Activated T-cell treated with anti-CD3 and anti-CD28 coated beads, Interleukin-2, amount 50 U/mL, for 24 hours (primary cell): ENCODE results near the gene TUBA4B.
A peak's percentile ranks its signal among the peaks of the same experiment; 100 is the strongest.

Experiments used
- DNase-seq: peaks from one replicate; pipeline ENCODE4 v3.0.0-alpha.2; 2020
- H3K27ac Mint-ChIP-seq: 2 replicates; pipeline ENCODE4 v1.8.0; 2020; ENCODE audit warnings: mild to moderate bottlenecking, mixed read lengths
- H3K27me3 Mint-ChIP-seq: 2 replicates; pipeline ENCODE4 v1.8.0; 2020; ENCODE audit warnings: mixed read lengths
- H3K36me3 Mint-ChIP-seq: 2 replicates; pipeline ENCODE4 v1.8.0; 2020; ENCODE audit warnings: low read depth, mixed read lengths
- H3K4me1 Mint-ChIP-seq: 2 replicates; pipeline ENCODE4 v1.8.0; 2020; ENCODE audit warnings: low read depth, mixed read lengths
- H3K4me3 Mint-ChIP-seq: 2 replicates; pipeline ENCODE4 v1.8.0; 2020; ENCODE audit warnings: mild to moderate bottlenecking, moderate library complexity, mixed read lengths
- H3K9me3 Mint-ChIP-seq: 2 replicates; pipeline ENCODE4 v1.8.0; 2020; ENCODE audit warnings: mixed read lengths

Gene TUBA4B

GRCh38 chr2:219228041-219228910 is 24.8 kb upstream of the TUBA4B start:
- no peaks in the 10 kb centered on the region for H3K9me3 Mint-ChIP-seq
- peaks cover 48% of the 10 kb centered on the region for H3K4me1 Mint-ChIP-seq
- H3K27me3 Mint-ChIP-seq, result no peaks in the 10 kb centered on the region
- DNase-seq, result no peak
- peaks cover 84% of the 10 kb centered on the region for H3K36me3 Mint-ChIP-seq
- H3K27ac Mint-ChIP-seq, result peak overlapping the region; percentile 81
- peak overlapping the region; percentile 98 for H3K4me3 Mint-ChIP-seq

DNA sequence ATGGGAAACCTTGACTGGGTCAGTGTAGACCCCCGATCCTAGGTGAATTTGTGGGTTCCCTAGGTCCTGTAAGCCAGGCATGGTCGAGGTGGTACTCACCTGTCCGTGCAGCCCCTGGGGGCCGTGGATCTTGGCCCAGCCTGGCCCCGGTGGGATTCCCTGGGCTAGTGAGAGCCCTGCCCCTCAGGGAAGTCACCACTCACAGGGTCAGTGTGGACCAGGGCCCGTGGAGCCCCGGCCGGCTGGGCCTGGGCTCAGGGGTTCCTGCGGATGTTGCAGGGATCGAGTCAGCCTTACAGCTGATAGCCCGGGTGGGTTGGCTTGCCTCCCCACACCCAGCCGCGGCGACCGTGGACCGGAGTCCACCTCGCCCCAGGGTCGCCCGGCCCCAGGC is 24.1 kb upstream of the TUBA4B start:
- peaks cover 53% of the 10 kb centered on the region for H3K4me1 Mint-ChIP-seq
- H3K36me3 Mint-ChIP-seq, result peaks cover 84% of the 10 kb centered on the region
- peak overlapping the region; percentile 98 for H3K4me3 Mint-ChIP-seq
- peak; percentile 45 for DNase-seq
- H3K27ac Mint-ChIP-seq, result peak overlapping the region; percentile 81
- H3K27me3 Mint-ChIP-seq, result no peaks in the 10 kb centered on the region
- no peaks in the 10 kb centered on the region for H3K9me3 Mint-ChIP-seq

- H3K36me3 Mint-ChIP-seq, result peaks cover 84% of the 10 kb centered on the region
- H3K27ac Mint-ChIP-seq, result peak within 1 kb of the TSS; percentile 98
- peak; percentile 97 for DNase-seq
- no peaks in the 10 kb centered on the region for H3K27me3 Mint-ChIP-seq
- peak within 1 kb of the TSS; percentile 98 for H3K4me3 Mint-ChIP-seq
- H3K4me1 Mint-ChIP-seq, result peaks cover 53% of the 10 kb centered on the region
- no peaks in the 10 kb centered on the region for H3K9me3 Mint-ChIP-seq
Measured at GRCh38 chr2:219229305-219230058, 23.6 kb upstream of the TUBA4B start, which contains the start of the genes ANKZF1 and ATG9A. Gene ANKZF1 (plus strand): TSS chr2:219229806. CDS start chr2:219230258, 452 bp downstream. Gene ATG9A (minus strand): TSS chr2:219229636. CDS start chr2:219228024, 1,612 bp downstream.

GRCh38 chr2:219230059-219230540 is 22.9 kb upstream of the TUBA4B start:
- Mint-ChIP-seq H3K4me3 (peak overlapping the region; percentile 98), H3K9me3 (no peaks in the 10 kb centered on the region), H3K27ac (peak overlapping the region; percentile 98), H3K36me3 (peaks cover 84% of the 10 kb centered on the region), H3K27me3 (no peaks in the 10 kb centered on the region), H3K4me1 (peaks cover 53% of the 10 kb centered on the region)
- DNase-seq, result peak; percentile 72

DNA sequence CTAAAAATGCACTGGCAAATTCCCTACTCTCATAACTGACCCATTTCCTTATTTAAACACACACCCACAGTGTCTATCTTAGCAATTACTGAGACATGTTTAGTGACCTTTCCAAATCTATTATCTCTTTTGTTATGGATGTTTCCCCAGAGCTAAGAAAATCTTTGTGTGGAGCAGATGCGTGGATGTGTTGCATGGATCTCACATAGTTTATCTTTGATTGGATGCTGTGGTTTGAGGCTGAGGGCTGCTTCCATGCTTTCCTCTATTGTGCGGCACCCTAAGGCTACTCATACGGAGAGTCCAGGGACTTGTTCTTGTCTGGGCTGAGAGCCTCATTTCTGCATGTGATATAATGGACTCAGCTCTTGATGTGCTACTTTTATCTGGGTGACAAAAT is 18.7 kb upstream of the TUBA4B start:
- Mint-ChIP-seq H3K36me3 (peaks cover 91% of the 10 kb centered on the region), H3K9me3 (no peaks in the 10 kb centered on the region), H3K27me3 (no peaks in the 10 kb centered on the region), H3K4me1 (peaks cover 31% of the 10 kb centered on the region), H3K4me3 (no peak overlapping the region), H3K27ac (no peak overlapping the region)
- no peak for DNase-seq

GRCh38 chr2:219243291-219243761 is 9.7 kb upstream of the TUBA4B start:
- H3K27ac Mint-ChIP-seq, result peak overlapping the region; percentile 22

DNA sequence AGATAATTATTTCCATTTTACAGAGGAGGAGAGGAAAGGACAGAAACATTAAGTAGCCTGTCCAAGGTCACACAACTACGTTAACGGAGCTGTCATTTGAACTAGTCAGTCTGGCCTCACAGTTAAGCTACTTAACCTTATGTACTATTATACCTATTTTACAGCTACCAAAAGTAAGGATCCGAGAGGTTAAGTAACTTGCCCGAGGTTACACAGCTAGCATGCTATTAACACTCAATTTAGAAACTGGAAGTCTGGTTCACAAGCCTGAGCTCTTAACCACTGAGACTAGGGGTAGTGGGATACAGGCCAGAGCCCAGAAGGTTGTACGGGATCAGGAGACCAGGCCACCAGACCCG is 8.3 kb upstream of the TUBA4B start:
- Mint-ChIP-seq H3K27ac (peak overlapping the region; percentile 99), H3K4me1 (peaks cover 50% of the 10 kb centered on the region), H3K4me3 (peak overlapping the region; percentile 98), H3K9me3 (no peaks in the 10 kb centered on the region), H3K36me3 (peaks cover 44% of the 10 kb centered on the region), H3K27me3 (no peaks in the 10 kb centered on the region)
- DNase-seq, result no peak

More at GRCh38 chr2:219243291-219243761, 9.7 kb upstream of the TUBA4B start:
- Mint-ChIP-seq H3K27me3 (no peaks in the 10 kb centered on the region), H3K36me3 (peaks cover 42% of the 10 kb centered on the region), H3K9me3 (no peaks in the 10 kb centered on the region), H3K4me1 (peaks cover 35% of the 10 kb centered on the region), H3K4me3 (no peak overlapping the region)
- no peak for DNase-seq

DNA sequence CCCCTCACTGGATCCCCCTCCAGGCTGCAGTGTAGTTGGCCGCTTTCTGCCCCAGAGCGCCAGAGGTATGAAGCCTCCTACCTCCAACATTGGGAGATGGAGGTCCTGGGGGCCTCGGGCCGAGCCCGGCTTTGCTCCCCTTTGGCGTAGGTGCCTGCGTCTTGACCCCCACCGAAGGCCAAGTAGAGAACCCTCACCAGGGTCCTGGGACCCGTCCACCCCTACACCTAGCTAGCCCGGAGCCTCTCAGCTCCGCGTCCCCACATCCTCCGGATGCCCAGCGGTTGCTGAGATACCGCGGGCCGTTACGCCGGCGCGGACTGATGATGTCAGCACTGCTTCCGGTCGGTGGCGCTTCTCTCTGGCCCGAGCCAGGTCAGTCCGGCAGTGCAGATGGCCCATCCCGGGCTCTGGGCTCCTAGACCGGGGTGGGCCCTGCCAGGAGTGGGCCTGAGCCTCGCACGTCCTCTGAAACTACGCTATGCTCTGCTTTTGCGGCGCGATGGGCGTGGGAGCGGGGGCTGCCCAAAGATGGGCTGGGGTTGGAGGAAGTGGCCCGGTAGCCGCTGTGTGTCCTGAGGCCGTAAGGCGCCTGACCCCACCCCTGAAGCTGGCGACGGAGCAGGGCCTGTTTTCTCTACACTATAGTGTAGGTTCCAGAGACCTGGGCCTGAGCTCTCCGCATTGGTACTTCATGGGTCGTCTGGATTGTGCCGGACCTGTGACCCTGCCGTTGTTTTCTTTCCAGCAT is 7.7 kb upstream of the TUBA4B start, which contains the start of the genes GLB1L and STK16:
Gene GLB1L (minus strand): TSS at position 297 of the 751 bp plus-strand sequence. CDS start 1,871 bp downstream, outside the sequence.
Gene STK16 (plus strand): TSS at position 332 of the 751 bp plus-strand sequence. CDS start 521 bp downstream, outside the sequence.
- peak; percentile 95 for DNase-seq
- peaks cover 49% of the 10 kb centered on the region for H3K36me3 Mint-ChIP-seq
- H3K9me3 Mint-ChIP-seq, result no peaks in the 10 kb centered on the region
- H3K4me1 Mint-ChIP-seq, result peaks cover 55% of the 10 kb centered on the region
- H3K27me3 Mint-ChIP-seq, result no peaks in the 10 kb centered on the region
- peak within 1 kb of the TSS; percentile 98 for H3K4me3 Mint-ChIP-seq
- peak within 1 kb of the TSS; percentile 99 for H3K27ac Mint-ChIP-seq

DNA sequence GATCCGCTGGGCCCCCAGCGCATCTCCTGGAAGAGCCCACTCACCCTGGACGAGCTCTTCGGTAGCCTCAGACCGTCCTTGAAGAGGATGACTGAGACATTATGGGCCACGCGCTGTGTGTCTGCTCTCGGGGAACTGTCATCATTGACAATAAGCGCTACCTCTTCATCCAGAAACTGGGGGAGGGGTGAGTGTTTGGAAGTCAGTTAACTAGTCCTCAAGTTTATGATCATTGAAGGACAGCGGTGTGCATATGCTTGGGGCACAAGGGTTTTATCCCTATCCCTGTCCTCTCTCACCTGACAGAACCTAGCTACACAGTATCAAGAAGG is 7.2 kb upstream of the TUBA4B start:
- Mint-ChIP-seq H3K4me1 (peaks cover 61% of the 10 kb centered on the region), H3K36me3 (peaks cover 54% of the 10 kb centered on the region), H3K27ac (peak overlapping the region; percentile 99), H3K27me3 (no peaks in the 10 kb centered on the region), H3K4me3 (peak overlapping the region; percentile 98), H3K9me3 (no peaks in the 10 kb centered on the region)
- no peak for DNase-seq

- Mint-ChIP-seq H3K4me3 (peak overlapping the region; percentile 98), H3K27ac (peak overlapping the region; percentile 99), H3K4me1 (peaks cover 68% of the 10 kb centered on the region), H3K9me3 (no peaks in the 10 kb centered on the region), H3K27me3 (no peaks in the 10 kb centered on the region), H3K36me3 (peaks cover 61% of the 10 kb centered on the region)
- DNase-seq, result no peak
Measured at GRCh38 chr2:219246559-219246958, 6.5 kb upstream of the TUBA4B start.

DNA sequence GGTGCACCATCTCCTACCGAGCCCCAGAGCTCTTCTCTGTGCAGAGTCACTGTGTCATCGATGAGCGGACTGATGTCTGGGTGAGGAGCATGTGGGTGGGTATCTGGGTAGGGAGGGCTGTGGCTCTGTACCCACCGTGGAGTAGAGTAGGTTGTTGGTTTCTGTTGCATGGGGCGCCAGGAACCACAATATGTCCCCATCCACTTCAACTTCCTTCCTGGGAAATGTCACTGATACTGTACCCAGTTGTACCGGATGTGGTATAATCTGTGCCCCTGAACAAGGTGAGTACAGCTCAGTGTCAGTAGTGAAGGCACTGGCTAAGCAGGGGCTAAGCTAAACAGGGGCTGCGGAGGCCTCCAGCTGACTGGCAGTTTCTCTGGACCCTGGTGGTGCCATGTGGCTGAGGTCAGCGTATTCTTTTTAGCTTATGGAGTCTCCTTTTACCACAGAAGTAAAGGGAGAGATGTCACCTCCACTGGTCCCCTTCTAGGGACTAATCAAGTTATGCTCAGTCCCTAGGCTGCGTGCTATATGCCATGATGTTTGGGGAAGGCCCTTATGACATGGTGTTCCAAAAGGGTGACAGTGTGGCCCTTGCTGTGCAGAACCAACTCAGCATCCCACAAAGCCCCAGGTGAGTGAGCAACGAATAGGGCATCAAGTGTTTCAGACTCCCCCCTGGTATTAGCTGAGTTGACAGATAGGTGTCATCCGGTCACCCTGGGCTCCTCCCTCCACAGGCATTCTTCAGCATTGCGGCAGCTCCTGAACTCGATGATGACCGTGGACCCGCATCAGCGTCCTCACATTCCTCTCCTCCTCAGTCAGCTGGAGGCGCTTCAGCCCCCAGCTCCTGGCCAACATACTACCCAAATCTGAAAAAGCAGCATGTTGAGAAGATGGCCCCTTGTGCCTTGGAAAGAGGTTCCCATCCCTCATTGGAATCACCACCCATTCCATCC is 5.1 kb upstream of the TUBA4B start:
- no peaks in the 10 kb centered on the region for H3K9me3 Mint-ChIP-seq
- peak overlapping the region; percentile 99 for H3K27ac Mint-ChIP-seq
- peak overlapping the region; percentile 98 for H3K4me3 Mint-ChIP-seq
- H3K27me3 Mint-ChIP-seq, result no peaks in the 10 kb centered on the region
- H3K36me3 Mint-ChIP-seq, result peaks cover 75% of the 10 kb centered on the region
- H3K4me1 Mint-ChIP-seq, result peaks cover 81% of the 10 kb centered on the region
- DNase-seq, result peak; percentile 67

- peak overlapping the region; percentile 95 for H3K4me3 Mint-ChIP-seq
- no peaks in the 10 kb centered on the region for H3K27me3 Mint-ChIP-seq
- no peak for DNase-seq
- H3K9me3 Mint-ChIP-seq, result no peaks in the 10 kb centered on the region
- H3K27ac Mint-ChIP-seq, result peak overlapping the region; percentile 92
- peaks cover 80% of the 10 kb centered on the region for H3K36me3 Mint-ChIP-seq
- H3K4me1 Mint-ChIP-seq, result peaks cover 81% of the 10 kb centered on the region
Measured at GRCh38 chr2:219248845-219249202, 4.2 kb upstream of the TUBA4B start.
